Stimulated activated CD4-positive, alpha-beta T cell treated with anti-CD3 and anti-CD28 coated beads, Interleukin-1b, Interleukin-23, amount 100 ng/mL, for 48 hours (primary cell): ENCODE measurements around the gene NCKAP5.

Source experiments
- DNase-seq: peaks from one replicate; pipeline ENCODE4 v3.0.0-alpha.2; 2020

NCKAP5 gene

DNA sequence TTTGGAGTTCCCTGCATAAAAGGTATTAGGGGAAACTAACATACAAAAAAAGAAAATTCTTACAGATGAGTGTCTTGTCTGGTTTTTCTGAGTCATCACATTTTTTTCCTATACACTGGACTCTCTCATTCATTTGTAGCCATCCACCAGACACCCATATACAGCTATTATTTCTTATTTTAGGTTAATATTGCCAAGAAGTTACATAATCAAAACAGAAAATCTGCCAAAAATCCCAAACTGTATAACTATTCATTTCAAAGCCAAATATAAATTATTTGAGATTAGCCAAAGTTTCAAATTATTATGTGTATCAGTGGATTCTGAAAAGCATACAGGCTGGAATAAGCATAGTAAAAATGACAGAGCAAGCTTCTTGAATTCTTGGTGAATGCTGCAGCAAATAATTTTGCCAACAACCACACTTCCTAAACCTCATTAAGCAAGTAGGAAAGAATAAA lies 191.2 kb downstream of the NCKAP5 start:
- no peak for DNase-seq

DNA sequence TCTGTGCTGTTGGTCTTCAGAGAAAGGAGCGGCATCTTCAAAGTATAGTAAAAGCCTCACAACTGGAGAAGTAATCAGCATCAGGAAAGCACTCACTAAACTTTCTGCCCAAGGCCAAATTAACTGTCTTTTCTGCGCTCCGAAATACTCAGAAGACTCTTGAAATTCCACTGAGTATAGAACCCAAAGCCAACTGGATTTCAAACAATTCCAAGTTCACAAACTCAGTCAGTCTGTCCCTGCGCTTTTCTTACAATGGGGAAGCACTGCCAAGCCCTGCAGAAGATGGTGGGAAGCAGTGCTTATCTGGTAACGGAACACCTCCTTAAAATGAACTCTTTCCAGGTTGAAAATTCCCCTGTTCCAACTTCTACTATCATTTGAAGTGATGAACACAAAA lies 193.5 kb downstream of the NCKAP5 start:
- no peak for DNase-seq

DNA sequence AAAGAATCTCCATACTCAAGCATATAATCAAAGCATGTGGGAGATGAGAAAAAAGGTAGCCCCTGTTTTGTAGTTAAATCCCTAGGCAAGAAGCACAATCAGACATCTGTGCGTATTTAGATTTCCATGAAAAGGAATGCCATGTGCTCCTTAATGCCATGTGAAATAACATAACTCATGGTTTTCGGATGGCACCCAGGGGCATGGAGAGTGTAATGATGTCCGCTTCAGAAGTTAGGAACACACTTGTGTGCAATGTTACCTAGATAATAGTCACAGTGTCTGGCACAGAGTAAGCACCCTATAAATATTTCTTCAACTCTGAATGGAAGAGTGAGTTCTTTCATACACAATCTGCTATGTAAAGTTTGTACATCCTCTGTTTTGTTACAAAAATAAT lies 197.0 kb downstream of the NCKAP5 start:
- no peak for DNase-seq

DNA sequence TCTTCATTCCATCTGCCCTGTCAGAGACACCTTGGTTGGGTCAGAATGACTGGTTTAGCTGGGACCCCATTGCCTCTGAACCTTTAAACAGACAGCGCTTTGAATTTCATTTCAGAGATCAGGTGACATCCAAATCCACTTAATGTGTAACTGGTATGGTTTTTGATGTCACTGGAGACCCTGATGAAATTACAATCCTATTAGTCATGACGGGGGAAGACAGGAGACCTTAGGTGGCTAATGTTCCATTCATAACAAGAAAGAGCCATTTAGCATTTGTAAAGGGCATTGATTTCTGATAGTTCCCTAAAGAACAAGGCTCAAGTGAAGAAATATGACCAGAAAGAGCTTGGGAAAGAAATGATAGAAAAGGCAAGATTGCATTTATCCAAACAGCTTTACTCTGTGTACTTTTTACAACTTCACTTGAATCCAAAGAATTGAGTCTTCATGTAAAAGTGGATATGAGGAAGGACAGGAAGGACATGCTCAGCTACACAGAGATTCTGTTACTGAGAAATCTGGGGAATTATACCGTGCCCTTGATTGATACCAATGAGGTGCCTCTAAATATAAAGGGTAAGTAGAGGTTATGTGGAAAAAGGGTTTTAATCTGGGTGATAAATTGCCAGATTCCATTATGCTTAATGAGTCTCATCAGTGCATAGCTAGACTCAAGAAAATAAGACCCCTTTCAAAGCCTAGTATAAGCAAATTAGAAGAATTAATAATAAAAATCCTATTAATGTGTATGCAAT lies 198.2 kb downstream of the NCKAP5 start:
- DNase-seq: no peak

DNA sequence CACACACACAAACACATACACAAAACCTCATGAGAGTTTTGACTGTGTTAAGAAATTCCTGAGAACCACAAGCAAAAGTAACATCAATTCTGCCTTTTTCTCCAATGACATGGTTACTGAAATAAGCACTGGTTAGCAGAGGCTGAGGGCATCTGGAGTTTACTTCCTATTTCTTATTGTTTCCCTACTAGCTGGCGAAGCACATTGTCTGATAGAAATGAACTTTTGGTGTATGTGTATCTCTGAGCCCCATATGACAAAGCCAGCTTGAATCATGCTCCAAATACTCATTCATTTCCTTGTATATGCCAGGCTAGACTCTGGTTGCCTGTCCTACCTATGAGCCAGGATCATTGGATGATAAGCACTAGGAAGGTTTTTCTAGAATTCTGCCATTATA lies 203.1 kb downstream of the NCKAP5 start:
- DNase-seq: no peak

GRCh38 chr2:133364636-133365035 lies 203.6 kb downstream of the NCKAP5 start:
- DNase-seq: no peak

DNA sequence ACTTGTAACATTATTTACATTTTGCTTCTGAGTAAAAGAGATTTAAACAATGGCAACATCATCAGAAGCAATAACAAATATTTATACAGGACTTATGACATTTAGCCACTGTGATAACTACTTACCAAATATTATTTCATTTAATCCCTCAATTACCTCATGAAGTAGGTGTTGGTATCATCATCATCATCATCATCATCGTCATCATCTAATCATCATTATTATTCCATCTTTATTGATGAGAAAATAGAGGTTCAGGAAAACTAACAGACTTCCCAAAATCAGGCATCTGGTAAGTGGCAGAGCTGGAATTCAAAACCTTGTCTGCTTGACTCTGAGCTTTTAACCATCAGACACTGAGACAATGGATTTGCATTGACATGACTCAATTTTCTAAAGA lies 204.4 kb downstream of the NCKAP5 start:
- DNase-seq: no peak

- no peak for DNase-seq
Measured at GRCh38 chr2:133362061-133362476, 206.2 kb downstream of the NCKAP5 start.

DNA sequence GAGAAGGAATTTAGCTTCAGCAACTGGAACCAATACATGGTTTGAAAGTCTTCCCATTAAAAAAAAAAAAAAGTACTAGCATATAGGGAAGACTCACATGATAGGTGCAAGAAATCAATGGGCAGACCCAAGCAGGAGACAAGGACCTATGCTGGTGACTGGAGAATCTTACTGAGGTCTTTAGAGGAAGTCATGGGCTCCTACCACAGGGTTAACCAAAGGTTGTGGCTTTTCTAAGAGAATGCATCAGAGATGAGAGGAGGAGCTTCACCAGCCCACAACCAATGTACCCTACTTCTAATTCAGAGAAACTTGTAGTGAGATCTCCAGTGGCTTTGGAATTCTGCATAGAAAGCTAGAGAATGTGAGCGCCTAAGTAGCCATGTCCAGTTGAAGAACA lies 207.4 kb downstream of the NCKAP5 start:
- DNase-seq: no peak

DNA sequence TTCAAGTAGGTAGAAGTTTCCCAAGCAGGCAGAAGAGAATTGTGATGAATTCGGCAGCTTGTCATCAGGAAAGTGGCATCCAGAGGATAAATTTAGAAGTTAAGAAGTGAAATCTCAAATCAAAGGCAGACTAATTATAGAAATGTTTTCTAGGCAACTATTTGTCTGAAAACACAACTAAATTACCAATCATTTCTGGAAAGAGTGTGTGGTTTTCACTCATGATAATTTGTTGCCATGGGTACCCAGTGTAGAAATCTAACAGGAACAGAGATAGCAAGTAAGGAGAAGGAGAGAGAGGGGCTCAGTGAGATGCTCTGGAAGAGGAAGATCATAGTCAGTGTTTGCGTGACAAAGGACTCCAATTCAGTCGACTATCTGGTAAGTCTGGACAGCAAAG lies 208.1 kb downstream of the NCKAP5 start:
- DNase-seq: no peak

GRCh38 chr2:133352719-133353118 lies 215.5 kb downstream of the NCKAP5 start:
- no peak for DNase-seq

- DNase-seq: no peak
Measured at GRCh38 chr2:133346654-133347053, 221.6 kb downstream of the NCKAP5 start.

- DNase-seq: no peak
Measured at GRCh38 chr2:133345638-133346037, 222.6 kb downstream of the NCKAP5 start.

DNA sequence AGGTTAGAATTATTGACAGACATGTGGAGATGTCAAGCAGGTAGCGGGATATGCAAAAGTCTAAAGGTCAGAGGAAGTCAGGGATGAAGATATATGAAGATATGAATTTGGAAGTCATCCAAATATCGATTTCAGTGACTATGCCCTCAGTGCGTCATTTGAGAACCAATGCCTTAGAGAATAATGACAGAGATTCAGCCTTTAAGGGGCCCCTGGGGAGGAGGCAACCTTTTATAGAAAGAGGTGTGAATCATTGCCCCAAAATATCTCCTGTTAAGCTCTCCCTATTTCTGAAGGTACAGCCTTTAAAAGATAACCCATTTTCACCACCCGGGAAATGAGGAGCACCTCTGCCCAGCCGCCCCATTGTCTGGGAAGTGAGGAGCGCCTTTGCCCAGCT lies 223.4 kb downstream of the NCKAP5 start:
- DNase-seq: no peak

- no peak for DNase-seq
Measured at GRCh38 chr2:133343018-133343352, 225.3 kb downstream of the NCKAP5 start.

GRCh38 chr2:133342286-133343017 lies 225.8 kb downstream of the NCKAP5 start:
- DNase-seq: no peak

DNA sequence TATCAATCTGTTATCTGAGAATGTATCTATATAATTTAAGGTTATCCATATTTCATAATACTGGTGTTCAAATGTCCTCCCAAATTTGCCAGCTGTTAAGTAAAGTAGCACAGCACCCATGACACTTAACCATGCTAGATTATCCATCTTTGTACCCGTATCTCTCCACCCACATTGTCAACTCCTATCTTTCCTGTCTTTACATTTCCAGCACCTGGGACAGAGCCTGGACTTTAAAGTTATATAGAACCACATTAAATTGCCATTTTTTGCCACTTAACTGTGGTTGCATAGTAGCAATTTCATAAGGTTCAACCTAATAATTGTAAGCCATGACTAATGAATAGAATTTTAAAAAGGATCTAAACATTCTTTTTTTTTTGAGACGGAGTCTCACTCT lies 226.7 kb downstream of the NCKAP5 start:
- DNase-seq: no peak

DNA sequence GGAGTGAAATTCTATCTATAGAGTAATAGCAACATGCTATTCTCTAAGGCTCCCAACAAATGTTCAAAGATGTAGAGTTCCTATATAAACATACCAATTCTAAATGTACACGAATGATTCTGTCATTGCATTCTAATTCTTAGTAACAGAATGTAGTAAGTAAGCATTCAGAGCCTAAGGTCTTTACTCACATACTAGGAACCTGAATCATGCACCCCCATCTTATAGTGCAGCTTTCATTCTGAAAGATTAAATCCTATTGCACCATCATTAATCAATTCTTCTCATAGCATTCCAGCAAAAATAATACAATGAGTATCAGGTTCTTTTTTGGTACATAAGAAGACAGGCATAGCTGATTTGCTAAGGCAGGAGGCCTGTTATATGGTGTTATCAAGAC lies 230.0 kb downstream of the NCKAP5 start:
- no peak for DNase-seq

- no peak for DNase-seq
Measured at GRCh38 chr2:133334923-133335322, 233.3 kb downstream of the NCKAP5 start.

- no peak for DNase-seq
Measured at GRCh38 chr2:133333181-133333580, 235.1 kb downstream of the NCKAP5 start.

GRCh38 chr2:133331436-133331835 lies 236.8 kb downstream of the NCKAP5 start:
- DNase-seq: no peak

DNA sequence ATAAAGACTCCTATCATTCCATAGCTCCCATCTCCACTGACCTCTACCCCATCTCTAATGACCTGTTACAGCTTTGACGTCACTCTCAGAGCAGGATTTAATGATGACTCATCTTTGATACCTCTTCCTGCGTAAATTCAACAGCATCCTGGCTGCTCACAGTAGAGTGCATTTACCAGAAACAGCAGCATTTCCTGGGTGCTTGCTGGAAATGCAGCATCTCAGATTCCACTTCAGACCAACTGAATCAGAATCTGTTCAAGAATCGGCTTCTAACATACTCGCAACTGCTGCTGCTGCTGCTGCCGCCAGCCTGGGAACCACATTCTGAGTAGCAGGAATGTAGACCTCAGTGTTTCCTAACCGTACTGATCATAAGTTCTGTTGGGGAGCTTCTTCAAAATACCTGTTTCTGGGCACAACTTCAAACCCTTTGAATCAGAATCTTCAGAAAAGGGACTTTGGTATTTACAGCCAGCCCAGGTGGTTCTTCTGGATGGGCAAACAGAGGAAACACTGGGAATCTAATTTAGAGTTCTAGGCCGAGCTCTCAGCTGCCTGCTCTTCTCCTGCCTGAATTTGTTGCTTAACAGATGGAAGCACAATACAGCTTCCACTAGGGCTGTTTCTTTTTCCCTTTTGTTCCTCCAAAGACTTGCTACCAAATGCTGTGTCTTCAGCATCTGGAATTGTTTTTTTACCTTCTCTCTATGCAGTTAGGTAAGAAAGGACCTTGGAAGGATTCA lies 241.4 kb downstream of the NCKAP5 start:
- no peak for DNase-seq

DNA sequence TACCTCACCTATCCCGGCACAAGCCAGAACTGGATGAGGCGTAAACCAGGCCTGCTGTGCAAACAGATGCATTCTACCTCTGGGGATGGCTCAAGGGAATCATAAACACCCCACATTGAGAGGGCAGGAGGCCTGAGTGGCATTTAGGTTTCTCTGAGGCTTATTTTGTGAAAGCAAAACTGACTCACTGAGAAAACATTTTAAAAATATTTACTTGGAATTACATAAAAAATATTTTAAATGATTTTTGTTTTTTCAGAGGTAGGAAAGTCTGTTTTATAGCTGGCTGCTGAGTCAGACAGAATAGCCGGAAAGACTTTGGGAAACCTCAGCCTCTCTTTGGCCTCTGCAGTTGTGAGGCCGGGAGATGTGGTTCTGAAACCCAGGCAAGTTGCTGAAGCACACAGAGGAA lies 244.1 kb downstream of the NCKAP5 start:
- DNase-seq: no peak

DNA sequence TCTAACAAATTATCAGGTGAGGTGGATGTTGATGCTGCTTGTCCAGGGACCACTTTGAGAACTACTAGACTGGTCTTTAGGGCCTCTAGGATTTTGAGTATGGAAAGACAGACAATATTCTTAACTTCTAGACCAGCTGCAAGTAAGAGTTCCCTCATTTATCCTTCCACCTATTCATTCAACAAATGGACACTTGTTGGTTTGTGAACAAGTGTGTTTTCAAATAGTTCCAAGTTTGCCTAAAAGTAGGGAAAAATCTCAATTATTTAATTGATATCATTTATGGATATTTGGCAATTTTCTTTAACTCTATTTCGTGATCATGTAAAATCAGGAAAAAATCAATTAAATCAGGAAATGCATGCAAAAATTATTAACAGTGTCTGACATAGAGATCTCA lies 245.4 kb downstream of the NCKAP5 start:
- no peak for DNase-seq
